Endothelial cell of umbilical vein (primary cell): Measurements from ENCODE around the gene CCDC57.

Experiments
- GATA2 ChIP-seq: IDR thresholded peaks from 2 replicates; pipeline ENCODE4 v1.7.0; 2011; ENCODE audit warnings: low read depth, mild to moderate bottlenecking, moderate library complexity, mixed read lengths, low read length; ENCODE audit not compliant: insufficient read length, insufficient read depth
- POLR2A ChIP-seq: IDR thresholded peaks from 2 replicates; pipeline ENCODE4 v1.6.1; 2012; ENCODE audit warnings: low read depth, mild to moderate bottlenecking, control low read depth, low read length
- TF ChIP-seq, protein P1 (sequence below): IDR thresholded peaks from 2 replicates; pipeline ENCODE4 v1.6.1; 2011; ENCODE audit not compliant: insufficient read depth, insufficient read length
- TF ChIP-seq, protein P2 (sequence below), 2 donors: IDR thresholded peaks; 1 replicate in 1 of 2; 2 replicates in 1 of 2; pipeline ENCODE4 v1.5.1; 2011; ENCODE audit warnings: low read length in 2 of 2, mild to moderate bottlenecking in 2 of 2, moderate library complexity in 2 of 2, control low read depth in 1 of 2, inconsistent platforms in 1 of 2, low read depth in 1 of 2; ENCODE audit not compliant: insufficient read depth in 1 of 2; ENCODE audit errors: extremely low read depth in 1 of 2

DNA sequence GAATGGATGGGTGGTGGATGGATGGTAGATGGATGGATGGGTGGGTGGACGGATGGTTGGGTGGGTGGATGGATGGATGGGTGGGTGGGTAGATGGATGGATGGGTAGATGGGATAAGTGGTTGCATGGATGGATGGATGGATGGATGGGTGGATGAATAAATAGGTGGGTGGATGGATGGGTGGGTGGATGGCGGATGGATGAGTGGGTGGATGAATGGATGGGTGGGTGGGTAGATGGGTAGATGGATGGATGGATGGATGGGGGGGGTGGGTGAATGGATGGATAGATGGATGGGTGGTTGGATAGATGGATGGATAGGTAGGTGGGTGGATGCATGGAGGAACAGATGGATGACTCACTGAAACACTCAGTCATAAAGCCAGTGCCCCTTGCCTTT, 63.6 kb downstream of the CCDC57 start:
- TF ChIP-seq, protein P1, sequence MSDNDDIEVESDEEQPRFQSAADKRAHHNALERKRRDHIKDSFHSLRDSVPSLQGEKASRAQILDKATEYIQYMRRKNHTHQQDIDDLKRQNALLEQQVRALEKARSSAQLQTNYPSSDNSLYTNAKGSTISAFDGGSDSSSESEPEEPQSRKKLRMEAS, result no peak
- TF ChIP-seq, protein P2, sequence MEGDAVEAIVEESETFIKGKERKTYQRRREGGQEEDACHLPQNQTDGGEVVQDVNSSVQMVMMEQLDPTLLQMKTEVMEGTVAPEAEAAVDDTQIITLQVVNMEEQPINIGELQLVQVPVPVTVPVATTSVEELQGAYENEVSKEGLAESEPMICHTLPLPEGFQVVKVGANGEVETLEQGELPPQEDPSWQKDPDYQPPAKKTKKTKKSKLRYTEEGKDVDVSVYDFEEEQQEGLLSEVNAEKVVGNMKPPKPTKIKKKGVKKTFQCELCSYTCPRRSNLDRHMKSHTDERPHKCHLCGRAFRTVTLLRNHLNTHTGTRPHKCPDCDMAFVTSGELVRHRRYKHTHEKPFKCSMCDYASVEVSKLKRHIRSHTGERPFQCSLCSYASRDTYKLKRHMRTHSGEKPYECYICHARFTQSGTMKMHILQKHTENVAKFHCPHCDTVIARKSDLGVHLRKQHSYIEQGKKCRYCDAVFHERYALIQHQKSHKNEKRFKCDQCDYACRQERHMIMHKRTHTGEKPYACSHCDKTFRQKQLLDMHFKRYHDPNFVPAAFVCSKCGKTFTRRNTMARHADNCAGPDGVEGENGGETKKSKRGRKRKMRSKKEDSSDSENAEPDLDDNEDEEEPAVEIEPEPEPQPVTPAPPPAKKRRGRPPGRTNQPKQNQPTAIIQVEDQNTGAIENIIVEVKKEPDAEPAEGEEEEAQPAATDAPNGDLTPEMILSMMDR (IDR thresholded peaks at IDR 0.05; ENCODE audit: extremely low read depth in 1 of 2, insufficient read depth in 1 of 2, low read depth in 1 of 2, low read length in 2 of 2), result no peak
- TF ChIP-seq GATA2, result no peak
- no peak for TF ChIP-seq POLR2A
